Measurements from ENCODE around the gene JARID2.
A peak's percentile ranks its signal among the peaks of the same experiment; 100 is the strongest.

Gene JARID2

GRCh38 chr6:15242503-15242902 is 3.4 kb upstream of the JARID2 start:
- DNase-seq (ENCODE audit: low read depth), result no peak
- TF ChIP-seq CTCF (conservative IDR thresholded peaks at IDR 0.05; ENCODE audit: low read depth, low read length), result no peak
- H3K4me3 ChIP-seq (ENCODE audit: low read length), result no peak overlapping the region

GRCh38 chr6:15242937-15243614 is 2.8 kb upstream of the JARID2 start:
- H3K4me3 ChIP-seq (ENCODE audit: low read length), result no peak overlapping the region
- no peak for DNase-seq (ENCODE audit: low read depth)
- no peak for TF ChIP-seq CTCF (conservative IDR thresholded peaks at IDR 0.05; ENCODE audit: low read depth, low read length)

GRCh38 chr6:15243910-15244619 is 1.8 kb upstream of the JARID2 start:
- H3K4me3 ChIP-seq (ENCODE audit: low read length), result peak overlapping the region; percentile 74
- no peak for DNase-seq (ENCODE audit: low read depth)
- TF ChIP-seq CTCF (conservative IDR thresholded peaks at IDR 0.05; ENCODE audit: low read depth, low read length), result no peak

- no peak for DNase-seq (ENCODE audit: low read depth)
- no peak for TF ChIP-seq CTCF (conservative IDR thresholded peaks at IDR 0.05; ENCODE audit: low read depth, low read length)
- peak overlapping the region; percentile 74 for H3K4me3 ChIP-seq (ENCODE audit: low read length)
These were observed 1.1 kb upstream of the JARID2 start for GRCh38 chr6:15244620-15245360.

GRCh38 chr6:15246217-15246665 is 372 bp downstream of the JARID2 start:
- peak overlapping the region; percentile 74 for H3K4me3 ChIP-seq (ENCODE audit: low read length)
- no peak for DNase-seq (ENCODE audit: low read depth)
- no peak for TF ChIP-seq CTCF (conservative IDR thresholded peaks at IDR 0.05; ENCODE audit: low read depth, low read length)

GRCh38 chr6:15246666-15247499 is 1.0 kb downstream of the JARID2 start:
- DNase-seq (ENCODE audit: low read depth), result no peak
- no peak for TF ChIP-seq CTCF (conservative IDR thresholded peaks at IDR 0.05; ENCODE audit: low read depth, low read length)
- peak overlapping the region; percentile 74 for H3K4me3 ChIP-seq (ENCODE audit: low read length)
